HepG2 (cell line): Measurements from ENCODE around the gene MTR. TPM values are rescaled to one million over a fixed set of nuclear protein-coding genes. Genes with fewer than 3 reads are reported as not detected.

Source experiments
- EED ChIP-seq: sonication (generic); formaldehyde crosslinking; IDR thresholded peaks from 2 replicates; pipeline ENCODE4 v1.5.0; 2020; ENCODE audit warnings: mild to moderate bottlenecking, missing genetic modification reagents
- FOXO1 ChIP-seq: sonication (generic); formaldehyde crosslinking; IDR thresholded peaks from 2 replicates; pipeline ENCODE4 v1.4.0; 2020; ENCODE audit warnings: missing genetic modification reagents
- KAT8 ChIP-seq: IDR thresholded peaks from 2 replicates; pipeline ENCODE4 v1.6.1; 2016; ENCODE audit warnings: missing genetic modification reagents, missing compliant biosample characterization
- MBD4 ChIP-seq: IDR thresholded peaks from 2 replicates; pipeline ENCODE4 v1.6.1; 2012; ENCODE audit warnings: low read length, inconsistent platforms, borderline replicate concordance
- ZNF12 ChIP-seq: sonication (generic); formaldehyde crosslinking; IDR thresholded peaks from 2 replicates; pipeline ENCODE4 v1.5.0; 2020; ENCODE audit warnings: missing genetic modification reagents
- ZNF20 ChIP-seq: sonication (generic); formaldehyde crosslinking; IDR thresholded peaks from 2 replicates; pipeline ENCODE4 v1.4.0; 2020; ENCODE audit warnings: mild to moderate bottlenecking, moderate library complexity, missing genetic modification reagents
- ZNF230 ChIP-seq: sonication (generic); formaldehyde crosslinking; IDR thresholded peaks from 2 replicates; pipeline ENCODE4 v1.4.0; 2020; ENCODE audit warnings: mild to moderate bottlenecking, missing genetic modification reagents
- ZNF460 ChIP-seq: sonication (generic); formaldehyde crosslinking; IDR thresholded peaks from 2 replicates; pipeline ENCODE4 v1.5.1; 2020; ENCODE audit warnings: missing genetic modification reagents, mild to moderate bottlenecking, borderline replicate concordance
- ZNF614 ChIP-seq: IDR thresholded peaks from 2 replicates; pipeline ENCODE4 v1.6.1; 2018; ENCODE audit warnings: missing biosample characterization, missing genetic modification reagents, inconsistent platforms, borderline replicate concordance
- ZSCAN22 ChIP-seq: sonication (generic); formaldehyde crosslinking; IDR thresholded peaks from 2 replicates; pipeline ENCODE4 v1.4.0; 2020; ENCODE audit warnings: mild to moderate bottlenecking, missing genetic modification reagents
- polyA plus RNA-seq, 8 experiments: library from polyadenylated mRNA; depleted of rRNA in 3 of 8; stranded (reverse) in 7 of 8; unstranded in 1 of 8; fragments of >200 nt; fragmentation: Illumina TruSeq in 4 of 8; extraction: Trizol in 4 of 8; gene quantifications; 2 replicates each; pipeline versions ENCODE4 v1.2.1 to v1.2.3, GENCODE V29; 2011 to 2016; ENCODE audit warnings: low read depth in 4 of 8, missing spikeins in 1 of 8, mixed read lengths in 1 of 8; ENCODE audit not compliant: insufficient read depth in 1 of 8
- total RNA-seq, 5 experiments: library from RNA; depleted of rRNA; stranded (reverse); fragments of >200 nt; fragmentation: Illumina TruSeq; extraction: Trizol; gene quantifications; 2 replicates each; pipeline ENCODE4 v1.2.3, GENCODE V29; 2016; ENCODE audit warnings: low read depth in 1 of 5
- TF ChIP-seq, protein P1 (sequence below): conservative IDR thresholded peaks from 2 replicates; pipeline ENCODE4 v1.6.1; 2018; ENCODE audit warnings: missing genetic modification reagents
- TF ChIP-seq, protein P2 (sequence below): sonication (generic); formaldehyde crosslinking; IDR thresholded peaks from 2 replicates; pipeline ENCODE4 v1.8.0; 2022; ENCODE audit warnings: missing genetic modification reagents, mild to moderate bottlenecking, inconsistent platforms, borderline replicate concordance
- TF ChIP-seq, protein P3 (sequence below): sonication (generic); IDR thresholded peaks from 2 replicates; pipeline ENCODE4 v1.6.1; 2016; ENCODE audit warnings: low read depth, borderline replicate concordance
- TF ChIP-seq, protein P4 (sequence below): IDR thresholded peaks from 2 replicates; pipeline ENCODE4 v1.6.1; 2016; ENCODE audit warnings: missing biosample characterization, missing genetic modification reagents, low read depth
- TF ChIP-seq, protein P5 (sequence below): sonication (generic); formaldehyde crosslinking; IDR thresholded peaks from 2 replicates; pipeline ENCODE4 v1.8.0; 2022; ENCODE audit warnings: missing genetic modification reagents, mild to moderate bottlenecking, borderline replicate concordance
- TF ChIP-seq, protein P6 (sequence below): sonication (generic); formaldehyde crosslinking; IDR thresholded peaks from 2 replicates; pipeline ENCODE4 v1.5.0; 2020; ENCODE audit warnings: missing genetic modification reagents

The MTR gene
- total and polyA plus RNA-seq, 2 of the 13 experiments (the other 11 are each of a cell fraction or from before 2014, with no cell fraction given): 16.3 to 36.1 TPM

DNA sequence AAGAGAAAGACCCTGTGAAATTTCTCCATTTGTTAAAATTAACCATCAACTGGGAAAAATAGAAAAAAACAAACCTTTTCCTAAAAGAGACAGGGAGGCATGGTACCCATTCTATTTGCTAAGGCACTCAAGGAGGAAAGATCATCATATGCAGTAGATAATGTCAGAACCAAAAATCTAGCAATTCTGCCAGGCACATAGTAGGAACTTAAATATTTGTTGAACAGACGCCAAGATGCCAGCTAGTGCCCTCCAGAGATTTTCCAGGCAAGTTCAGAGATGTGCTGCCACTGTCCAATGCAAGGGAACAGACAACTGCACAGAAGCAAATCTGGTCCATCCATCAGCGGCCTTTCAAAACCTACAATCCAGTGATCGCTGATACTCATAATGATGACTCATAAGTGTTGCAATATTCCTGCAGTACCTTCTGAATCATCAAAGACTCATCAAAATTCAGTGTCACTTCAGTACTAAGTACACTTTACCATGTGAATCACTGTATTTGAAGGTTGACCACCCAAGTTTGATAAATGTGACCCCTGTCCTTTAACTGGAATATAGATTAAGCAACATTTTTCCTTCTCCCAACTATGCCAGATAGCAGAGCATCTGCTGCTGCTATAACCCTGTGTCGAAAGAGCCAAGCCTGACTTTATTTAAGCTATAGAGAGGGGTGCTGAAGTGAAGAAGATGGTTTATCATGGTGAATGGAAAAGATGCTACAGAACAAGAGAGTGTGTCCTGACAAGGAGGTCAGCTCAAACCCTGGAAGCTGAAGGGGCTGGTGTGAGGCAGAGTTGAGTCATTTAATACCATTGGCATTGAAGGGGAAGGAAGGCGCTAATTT, 110.0 kb downstream of the MTR start (continued):
- TF ChIP-seq, protein P1, sequence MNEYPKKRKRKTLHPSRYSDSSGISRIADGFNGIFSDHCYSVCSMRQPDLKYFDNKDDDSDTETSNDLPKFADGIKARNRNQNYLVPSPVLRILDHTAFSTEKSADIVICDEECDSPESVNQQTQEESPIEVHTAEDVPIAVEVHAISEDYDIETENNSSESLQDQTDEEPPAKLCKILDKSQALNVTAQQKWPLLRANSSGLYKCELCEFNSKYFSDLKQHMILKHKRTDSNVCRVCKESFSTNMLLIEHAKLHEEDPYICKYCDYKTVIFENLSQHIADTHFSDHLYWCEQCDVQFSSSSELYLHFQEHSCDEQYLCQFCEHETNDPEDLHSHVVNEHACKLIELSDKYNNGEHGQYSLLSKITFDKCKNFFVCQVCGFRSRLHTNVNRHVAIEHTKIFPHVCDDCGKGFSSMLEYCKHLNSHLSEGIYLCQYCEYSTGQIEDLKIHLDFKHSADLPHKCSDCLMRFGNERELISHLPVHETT (CRISPR knock-in tag): no peak
- TF ChIP-seq EED (CRISPR knock-in tag): no peak
- TF ChIP-seq KAT8 (CRISPR knock-in tag): peak; percentile 62
- TF ChIP-seq, protein P2, sequence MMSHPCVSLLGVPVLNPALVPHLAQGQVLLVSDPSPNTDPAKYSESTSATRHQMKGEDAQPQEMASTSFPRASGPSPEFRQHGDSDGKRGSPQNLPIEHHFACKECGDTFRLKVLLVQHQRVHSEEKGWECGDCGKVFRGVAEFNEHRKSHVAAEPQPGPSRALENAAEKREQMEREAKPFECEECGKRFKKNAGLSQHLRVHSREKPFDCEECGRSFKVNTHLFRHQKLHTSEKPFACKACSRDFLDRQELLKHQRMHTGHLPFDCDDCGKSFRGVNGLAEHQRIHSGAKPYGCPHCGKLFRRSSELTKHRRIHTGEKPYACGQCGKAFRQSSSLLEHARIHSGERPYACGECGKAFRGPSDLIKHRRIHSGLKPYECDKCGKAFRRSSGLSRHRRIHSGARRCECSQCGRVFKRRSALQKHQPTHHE: no peak
- TF ChIP-seq ZNF230 (CRISPR knock-in tag): no peak
- TF ChIP-seq MBD4: no peak
- TF ChIP-seq, protein P3, sequence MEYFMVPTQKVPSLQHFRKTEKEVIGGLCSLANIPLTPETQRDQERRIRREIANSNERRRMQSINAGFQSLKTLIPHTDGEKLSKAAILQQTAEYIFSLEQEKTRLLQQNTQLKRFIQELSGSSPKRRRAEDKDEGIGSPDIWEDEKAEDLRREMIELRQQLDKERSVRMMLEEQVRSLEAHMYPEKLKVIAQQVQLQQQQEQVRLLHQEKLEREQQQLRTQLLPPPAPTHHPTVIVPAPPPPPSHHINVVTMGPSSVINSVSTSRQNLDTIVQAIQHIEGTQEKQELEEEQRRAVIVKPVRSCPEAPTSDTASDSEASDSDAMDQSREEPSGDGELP: no peak
- peak; percentile 75 for TF ChIP-seq ZNF12 (CRISPR knock-in tag)
- TF ChIP-seq, protein P4, sequence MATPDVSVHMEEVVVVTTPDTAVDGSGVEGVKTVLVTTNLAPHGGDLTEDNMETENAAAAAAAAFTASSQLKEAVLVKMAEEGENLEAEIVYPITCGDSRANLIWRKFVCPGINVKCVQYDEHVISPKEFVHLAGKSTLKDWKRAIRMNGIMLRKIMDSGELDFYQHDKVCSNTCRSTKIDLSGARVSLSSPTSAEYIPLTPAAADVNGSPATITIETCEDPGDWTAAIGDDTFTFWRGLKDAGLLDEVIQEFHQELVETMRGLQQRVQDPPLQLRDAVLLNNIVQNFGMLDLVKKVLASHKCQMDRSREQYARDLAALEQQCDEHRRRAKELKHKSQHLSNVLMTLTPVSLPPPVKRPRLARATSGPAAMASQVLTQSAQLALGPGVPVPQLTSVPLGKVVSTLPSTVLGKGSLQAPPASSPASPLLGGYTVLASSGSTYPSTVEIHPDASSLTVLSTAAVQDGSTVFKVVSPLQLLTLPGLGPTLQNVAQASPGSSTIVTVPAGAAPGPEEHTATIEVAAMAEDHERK (CRISPR knock-in tag): no peak
- no peak for TF ChIP-seq ZNF20 (CRISPR knock-in tag)
- TF ChIP-seq, protein P5, sequence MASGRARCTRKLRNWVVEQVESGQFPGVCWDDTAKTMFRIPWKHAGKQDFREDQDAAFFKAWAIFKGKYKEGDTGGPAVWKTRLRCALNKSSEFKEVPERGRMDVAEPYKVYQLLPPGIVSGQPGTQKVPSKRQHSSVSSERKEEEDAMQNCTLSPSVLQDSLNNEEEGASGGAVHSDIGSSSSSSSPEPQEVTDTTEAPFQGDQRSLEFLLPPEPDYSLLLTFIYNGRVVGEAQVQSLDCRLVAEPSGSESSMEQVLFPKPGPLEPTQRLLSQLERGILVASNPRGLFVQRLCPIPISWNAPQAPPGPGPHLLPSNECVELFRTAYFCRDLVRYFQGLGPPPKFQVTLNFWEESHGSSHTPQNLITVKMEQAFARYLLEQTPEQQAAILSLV (CRISPR knock-in tag): no peak
- no peak for TF ChIP-seq ZNF460 (CRISPR knock-in tag)
- no peak; the same call in 1 of the 2 replicates for TF ChIP-seq FOXO1
- no peak for TF ChIP-seq ZNF614
- TF ChIP-seq, protein P6, sequence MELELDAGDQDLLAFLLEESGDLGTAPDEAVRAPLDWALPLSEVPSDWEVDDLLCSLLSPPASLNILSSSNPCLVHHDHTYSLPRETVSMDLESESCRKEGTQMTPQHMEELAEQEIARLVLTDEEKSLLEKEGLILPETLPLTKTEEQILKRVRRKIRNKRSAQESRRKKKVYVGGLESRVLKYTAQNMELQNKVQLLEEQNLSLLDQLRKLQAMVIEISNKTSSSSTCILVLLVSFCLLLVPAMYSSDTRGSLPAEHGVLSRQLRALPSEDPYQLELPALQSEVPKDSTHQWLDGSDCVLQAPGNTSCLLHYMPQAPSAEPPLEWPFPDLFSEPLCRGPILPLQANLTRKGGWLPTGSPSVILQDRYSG (CRISPR knock-in tag): no peak
- TF ChIP-seq ZSCAN22 (CRISPR knock-in tag): no peak
